ENCODE measurements around the gene NUCB1.

The NUCB1 gene

GRCh38 chr19:48954595-48955307 is 54.6 kb downstream of the NUCB1 start, which contains the start of gene BAX:
BAX (plus strand) TSS chr19:48954875; CDS start chr19:48954929, 54 bp downstream.
- FAIRE-seq (no peak), DNase-seq (ENCODE audit: insufficient read length, low spot score) (peak; percentile 96)
- TF ChIP-seq CTCF (IDR thresholded peaks at IDR 0.05; ENCODE audit: insufficient read depth, missing control alignments): peak; percentile 6

- no peak for FAIRE-seq
- no peak for TF ChIP-seq CTCF (IDR thresholded peaks at IDR 0.05; ENCODE audit: insufficient read depth, missing control alignments)
- DNase-seq (ENCODE audit: insufficient read length, low spot score): no peak
Measured at GRCh38 chr19:48955308-48955958, 55.3 kb downstream of the NUCB1 start.

GRCh38 chr19:48958006-48958405 is 57.9 kb downstream of the NUCB1 start:
- no peak for DNase-seq (ENCODE audit: insufficient read length, low spot score)
- no peak for TF ChIP-seq CTCF (IDR thresholded peaks at IDR 0.05; ENCODE audit: insufficient read depth, missing control alignments)
- FAIRE-seq: no peak

DNA sequence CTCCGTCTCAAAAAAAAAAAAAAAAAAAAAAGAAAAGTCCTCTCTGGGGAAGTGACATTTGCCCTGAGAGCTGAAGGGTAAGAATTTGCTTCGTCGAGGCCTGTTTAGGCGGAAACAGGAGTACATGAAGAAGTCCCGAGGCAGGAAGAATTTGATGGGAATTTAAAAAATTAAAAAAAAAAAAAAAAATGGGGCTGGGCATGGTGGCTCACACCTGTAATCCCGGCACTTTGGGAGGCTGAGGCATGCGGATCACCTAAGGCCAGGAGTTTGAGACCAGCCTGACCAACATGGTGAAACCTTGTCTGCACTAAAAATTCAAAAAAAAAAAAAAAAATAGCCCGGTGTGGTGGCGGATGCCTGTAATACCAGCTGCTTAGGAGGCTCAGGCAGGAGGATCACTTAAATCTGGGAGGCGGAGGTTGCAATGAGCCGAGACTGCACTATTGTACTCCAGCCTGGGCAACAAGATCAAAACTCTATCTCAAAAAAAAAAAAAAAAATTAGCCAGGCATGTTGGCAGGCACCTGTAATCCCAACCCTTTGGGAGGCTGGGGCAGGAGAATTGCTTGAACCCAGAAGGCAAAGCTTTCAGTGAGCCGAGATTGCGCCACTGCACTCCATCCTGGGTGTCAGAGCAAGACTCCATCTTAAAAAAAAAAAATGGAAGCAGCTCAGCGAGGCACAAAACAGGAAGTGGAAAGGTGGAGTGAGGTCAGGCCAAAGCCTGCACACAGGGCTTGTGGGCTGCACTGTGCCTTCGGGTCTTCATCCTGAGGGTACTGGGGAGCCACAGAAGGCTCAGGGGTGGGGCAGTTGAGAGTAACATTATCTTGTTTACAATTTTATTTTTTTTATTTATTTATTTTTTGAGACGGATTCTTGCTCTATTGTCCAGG is 59.5 kb downstream of the NUCB1 start:
- no peak for DNase-seq (ENCODE audit: insufficient read length, low spot score)
- no peak for TF ChIP-seq CTCF (IDR thresholded peaks at IDR 0.05; ENCODE audit: insufficient read depth, missing control alignments)
- FAIRE-seq: no peak

- TF ChIP-seq CTCF (IDR thresholded peaks at IDR 0.05; ENCODE audit: insufficient read depth, missing control alignments): no peak
- FAIRE-seq: no peak
- DNase-seq (ENCODE audit: insufficient read length, low spot score): no peak
Measured at GRCh38 chr19:48961051-48961649, 61.0 kb downstream of the NUCB1 start.

- no peak for DNase-seq (ENCODE audit: insufficient read length, low spot score)
- no peak for FAIRE-seq
- TF ChIP-seq CTCF (IDR thresholded peaks at IDR 0.05; ENCODE audit: insufficient read depth, missing control alignments): no peak
Measured at GRCh38 chr19:48961673-48962028, 61.5 kb downstream of the NUCB1 start.

All from D721Med (cell line).